Neural crest cell (in vitro differentiated cells): ENCODE results near the gene GABRP. TPM values are rescaled to one million over a fixed set of nuclear protein-coding genes. Genes with fewer than 3 reads are reported as not detected.

Experiments used
- DNase-seq: peaks from one replicate; pipeline ENCODE4 v3.0.0; 2021; ENCODE audit warnings: low read depth, mixed read lengths, low spot score
- H3K27ac Mint-ChIP-seq: one replicate; pipeline ENCODE4 v1.8.0; 2021; ENCODE audit warnings: mild to moderate bottlenecking, mixed read lengths; ENCODE audit not compliant: unreplicated experiment
- H3K27me3 Mint-ChIP-seq: 2 replicates; pipeline ENCODE4 v1.8.0; 2021; ENCODE audit warnings: low read depth, mild to moderate bottlenecking, mixed read lengths
- H3K36me3 Mint-ChIP-seq: 2 replicates; pipeline ENCODE4 v1.8.0; 2021; ENCODE audit warnings: low read depth, mild to moderate bottlenecking, mixed read lengths
- H3K4me1 Mint-ChIP-seq: 2 replicates; pipeline ENCODE4 v1.8.0; 2021; ENCODE audit warnings: mixed read lengths
- H3K4me3 Mint-ChIP-seq: one replicate; pipeline ENCODE4 v1.8.0; 2021; ENCODE audit warnings: mild to moderate bottlenecking, mixed read lengths
- H3K9me3 Mint-ChIP-seq: 2 replicates; pipeline ENCODE4 v1.8.0; 2021; ENCODE audit warnings: mixed read lengths
- CTCF ChIP-seq: fragments of 200-600 bp; sonication (generic); conservative IDR thresholded peaks from 2 replicates; pipeline ENCODE4 v1.5.0; 2021; ENCODE audit warnings: antibody characterized with exemption, mild to moderate bottlenecking
- total RNA-seq: library from RNA; stranded (reverse); gene quantifications from 2 replicates; pipeline ENCODE4 v1.2.1, GENCODE V29; 2021

The GABRP gene
- total RNA-seq, 1 donor from 2014 or later: not detected

DNA sequence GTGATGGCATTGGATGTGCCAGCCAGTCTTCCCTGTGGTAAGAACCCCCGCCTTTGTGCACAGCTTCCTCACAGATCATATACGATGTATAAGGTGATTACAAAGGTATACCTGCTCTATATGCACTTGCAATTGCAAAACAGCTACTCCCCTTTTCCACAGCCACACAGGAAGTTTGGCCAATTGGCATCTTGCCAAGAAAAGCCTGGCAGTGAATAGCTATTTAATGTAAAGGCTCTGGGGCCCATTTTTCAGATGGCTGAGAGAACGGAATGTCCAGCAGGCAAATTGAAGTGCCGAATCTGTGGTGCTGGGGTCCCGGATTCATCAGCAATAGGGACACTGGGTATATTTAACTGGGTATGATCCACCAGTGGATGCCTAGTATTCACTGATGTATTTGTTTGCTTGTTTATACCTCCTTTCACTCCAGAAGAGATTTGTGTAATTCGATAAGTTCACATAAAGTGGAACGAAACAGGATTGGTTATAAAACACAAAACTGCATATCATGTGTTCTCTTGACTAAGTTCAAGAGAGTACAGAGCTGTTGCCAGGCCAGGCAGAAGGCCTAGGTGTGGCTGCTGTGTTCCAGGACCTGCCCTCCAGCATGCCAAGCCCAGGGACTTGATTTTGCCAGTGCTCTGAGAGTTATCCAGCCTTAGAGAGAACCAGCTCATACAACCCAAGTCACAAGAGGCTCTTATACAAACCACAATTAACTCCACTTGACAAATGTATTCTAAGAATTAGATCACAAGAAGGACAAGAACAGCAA lies 27.7 kb upstream of the GABRP start:
- no peak for DNase-seq
- peaks cover 5% of the 10 kb centered on the region for H3K4me1 Mint-ChIP-seq
- no peak overlapping the region for H3K4me3 Mint-ChIP-seq
- TF ChIP-seq CTCF: no peak
- no peaks in the 10 kb centered on the region for H3K36me3 Mint-ChIP-seq
- H3K9me3 Mint-ChIP-seq: no peaks in the 10 kb centered on the region
- H3K27ac Mint-ChIP-seq: no peak overlapping the region
- peaks cover 6% of the 10 kb centered on the region for H3K27me3 Mint-ChIP-seq

GRCh38 chr5:170756691-170757090 lies 26.8 kb upstream of the GABRP start:
- peaks cover 5% of the 10 kb centered on the region for H3K4me1 Mint-ChIP-seq
- H3K36me3 Mint-ChIP-seq: no peaks in the 10 kb centered on the region
- H3K27me3 Mint-ChIP-seq: peaks cover 6% of the 10 kb centered on the region
- H3K4me3 Mint-ChIP-seq: no peak overlapping the region
- no peak for DNase-seq
- no peak for TF ChIP-seq CTCF
- H3K9me3 Mint-ChIP-seq: no peaks in the 10 kb centered on the region
- no peak overlapping the region for H3K27ac Mint-ChIP-seq

DNA sequence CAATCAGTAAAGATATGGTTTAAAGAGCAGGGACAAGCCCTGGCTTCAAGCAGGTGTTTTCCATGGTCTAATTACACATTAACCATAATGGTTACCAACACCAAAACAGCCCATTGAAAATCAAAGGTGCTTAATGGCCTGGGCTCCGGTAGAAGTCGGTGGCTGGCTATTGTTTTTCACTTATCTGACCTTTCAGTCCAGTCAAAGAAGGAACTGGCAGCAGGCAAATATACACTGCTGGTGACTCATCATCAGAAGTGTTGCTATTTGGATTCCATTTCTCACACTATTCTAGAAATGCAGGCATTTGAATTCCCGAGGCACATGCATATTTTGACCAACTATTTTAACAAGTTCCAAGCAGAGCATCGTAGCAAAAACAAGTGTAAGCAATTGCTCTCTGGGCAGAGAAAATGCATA lies 26.3 kb upstream of the GABRP start:
- no peak for TF ChIP-seq CTCF
- peaks cover 5% of the 10 kb centered on the region for H3K4me1 Mint-ChIP-seq
- no peak overlapping the region for H3K4me3 Mint-ChIP-seq
- no peak overlapping the region for H3K27ac Mint-ChIP-seq
- no peaks in the 10 kb centered on the region for H3K9me3 Mint-ChIP-seq
- DNase-seq: no peak
- H3K27me3 Mint-ChIP-seq: peaks cover 9% of the 10 kb centered on the region
- no peaks in the 10 kb centered on the region for H3K36me3 Mint-ChIP-seq

DNA sequence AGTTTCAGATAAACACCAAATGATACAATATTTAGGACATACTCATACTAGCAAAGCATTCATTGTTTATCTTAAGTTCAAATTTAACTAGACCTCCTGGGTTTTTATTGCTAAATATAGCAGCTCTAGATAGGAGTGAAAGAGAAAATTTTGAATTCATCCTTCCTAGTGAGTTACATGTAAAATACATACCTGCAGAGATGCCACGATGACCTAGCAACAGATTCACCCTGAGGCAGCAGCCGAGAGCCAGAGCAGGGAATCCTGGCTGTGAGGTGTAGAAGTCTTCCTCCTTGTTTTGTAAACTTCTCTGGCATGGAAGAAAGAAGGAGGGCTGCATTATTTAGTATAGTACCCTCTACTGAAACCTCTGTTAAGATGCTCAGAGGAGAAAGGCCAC lies 25.9 kb upstream of the GABRP start:
- peaks cover 3% of the 10 kb centered on the region for H3K4me1 Mint-ChIP-seq
- H3K27ac Mint-ChIP-seq: no peak overlapping the region

DNA sequence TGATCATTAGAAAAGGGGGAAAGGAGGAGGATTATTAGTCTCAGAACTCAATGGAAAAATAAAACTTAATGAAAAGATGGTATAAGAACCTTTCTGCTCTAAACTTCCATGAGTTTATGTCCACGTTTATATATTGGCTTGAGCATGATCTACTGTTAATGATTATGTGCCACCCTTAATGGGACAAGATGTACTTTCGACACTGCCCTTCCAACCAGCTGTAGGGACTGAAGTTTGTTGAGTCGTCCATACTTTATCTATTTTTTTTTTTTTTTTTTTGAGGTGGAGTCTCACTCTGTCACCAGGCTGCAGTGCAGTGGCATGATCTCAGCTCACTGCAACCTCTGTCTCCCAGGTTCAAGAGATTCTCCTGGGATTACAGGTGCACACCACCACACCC lies 25.0 kb upstream of the GABRP start:
- H3K36me3 Mint-ChIP-seq: no peaks in the 10 kb centered on the region
- no peak overlapping the region for H3K27ac Mint-ChIP-seq
- TF ChIP-seq CTCF: no peak
- H3K27me3 Mint-ChIP-seq: peaks cover 7% of the 10 kb centered on the region
- no peaks in the 10 kb centered on the region for H3K4me1 Mint-ChIP-seq
- no peak for DNase-seq
- H3K4me3 Mint-ChIP-seq: no peak overlapping the region
- H3K9me3 Mint-ChIP-seq: no peaks in the 10 kb centered on the region

More for the DNA sequence above, 25.9 kb upstream of the GABRP start:
- Mint-ChIP-seq H3K4me3 (no peak overlapping the region), H3K27me3 (peaks cover 8% of the 10 kb centered on the region), H3K9me3 (no peaks in the 10 kb centered on the region), H3K36me3 (no peaks in the 10 kb centered on the region)
- DNase-seq: no peak
- no peak for TF ChIP-seq CTCF
